HFFc6 (cell line): Measurements from ENCODE around the gene PELI2. TPM values are rescaled to one million over a fixed set of nuclear protein-coding genes. Genes with fewer than 3 reads are reported as not detected.
A peak's percentile ranks its signal among the peaks of the same experiment; 100 is the strongest.

Experiments
- DNase-seq: peaks from one replicate; pipeline ENCODE4 v3.0.0-alpha.2; 2018
- H3K27ac Mint-ChIP-seq: 2 replicates; pipeline ENCODE4 v1.8.0; 2020; ENCODE audit warnings: mild to moderate bottlenecking, mixed read lengths
- H3K27me3 Mint-ChIP-seq: 2 replicates; pipeline ENCODE4 v1.8.0; 2021; ENCODE audit warnings: mild to moderate bottlenecking, moderate library complexity, mixed read lengths; ENCODE audit not compliant: insufficient read depth
- H3K36me3 Mint-ChIP-seq: 2 replicates; pipeline ENCODE4 v1.8.0; 2021; ENCODE audit warnings: low read depth, mixed read lengths
- H3K4me1 Mint-ChIP-seq: 2 replicates; pipeline ENCODE4 v1.8.0; 2020; ENCODE audit warnings: low read depth, mixed read lengths
- H3K4me3 Mint-ChIP-seq: 2 replicates; pipeline ENCODE4 v1.8.0; 2020; ENCODE audit warnings: mild to moderate bottlenecking, moderate library complexity, mixed read lengths
- H3K9me3 Mint-ChIP-seq: 2 replicates; pipeline ENCODE4 v1.8.0; 2020; ENCODE audit warnings: mild to moderate bottlenecking, mixed read lengths
- CTCF ChIP-seq: fragments of 200-600 bp; sonication (generic); IDR thresholded peaks from 2 replicates; pipeline ENCODE4 v1.5.0; 2021; ENCODE audit warnings: antibody characterized with exemption, mild to moderate bottlenecking
- total RNA-seq, 6 experiments: library from RNA; stranded (reverse); fragmentation: NEBNext Ultra II Directional; extraction: Animal tissue kit (Norgen Biotek cat#: 25700); gene quantifications; 2 replicates in 1 of 6; 3 replicates in 5 of 6; pipeline ENCODE4 v1.2.3, GENCODE V29; 2021

Gene PELI2
- total RNA-seq, 6 experiments from 2014 or later: 0.69 to 5.9 (median 4.6) TPM

DNA sequence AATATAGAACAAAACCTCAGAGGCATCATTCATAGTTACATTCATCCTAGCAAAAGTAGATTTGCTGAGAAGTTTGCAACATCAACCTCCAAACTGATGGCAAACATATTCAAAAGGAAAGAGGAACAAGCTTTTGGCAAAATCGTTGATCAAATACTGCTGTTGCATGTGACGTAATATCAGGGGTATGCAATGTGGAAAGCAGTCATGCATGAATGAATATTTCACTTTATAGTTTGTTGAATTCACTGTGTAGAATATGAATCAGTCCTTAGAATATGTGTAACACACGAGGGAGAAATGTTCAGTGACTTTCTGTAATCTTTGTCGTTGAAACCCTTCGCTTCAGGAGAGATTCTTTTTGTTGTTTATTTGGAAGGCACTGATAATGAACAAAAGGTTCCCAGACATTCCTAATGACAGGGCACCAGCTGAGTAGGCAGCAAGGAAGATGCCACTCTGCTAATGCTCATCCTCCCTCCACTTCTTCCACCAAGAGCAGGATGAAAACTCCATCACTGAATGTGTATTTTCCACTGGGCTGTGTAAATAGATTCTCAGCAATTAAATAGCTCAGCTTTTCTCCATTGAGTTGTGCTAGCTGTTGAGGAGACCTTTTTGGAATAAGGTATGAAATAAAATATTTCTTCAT is 126.1 kb downstream of the PELI2 start:
- H3K4me3 Mint-ChIP-seq: peak overlapping the region; percentile 84
- H3K9me3 Mint-ChIP-seq: no peaks in the 10 kb centered on the region
- H3K27me3 Mint-ChIP-seq: no peaks in the 10 kb centered on the region
- peaks cover 66% of the 10 kb centered on the region for H3K4me1 Mint-ChIP-seq
- DNase-seq: peak; percentile 80
- TF ChIP-seq CTCF: no peak
- H3K27ac Mint-ChIP-seq: peak overlapping the region; percentile 90
- H3K36me3 Mint-ChIP-seq: 0 out of 2 replicates have a peak, but pooled peaks cover 4% of the 10 kb centered on the region

DNA sequence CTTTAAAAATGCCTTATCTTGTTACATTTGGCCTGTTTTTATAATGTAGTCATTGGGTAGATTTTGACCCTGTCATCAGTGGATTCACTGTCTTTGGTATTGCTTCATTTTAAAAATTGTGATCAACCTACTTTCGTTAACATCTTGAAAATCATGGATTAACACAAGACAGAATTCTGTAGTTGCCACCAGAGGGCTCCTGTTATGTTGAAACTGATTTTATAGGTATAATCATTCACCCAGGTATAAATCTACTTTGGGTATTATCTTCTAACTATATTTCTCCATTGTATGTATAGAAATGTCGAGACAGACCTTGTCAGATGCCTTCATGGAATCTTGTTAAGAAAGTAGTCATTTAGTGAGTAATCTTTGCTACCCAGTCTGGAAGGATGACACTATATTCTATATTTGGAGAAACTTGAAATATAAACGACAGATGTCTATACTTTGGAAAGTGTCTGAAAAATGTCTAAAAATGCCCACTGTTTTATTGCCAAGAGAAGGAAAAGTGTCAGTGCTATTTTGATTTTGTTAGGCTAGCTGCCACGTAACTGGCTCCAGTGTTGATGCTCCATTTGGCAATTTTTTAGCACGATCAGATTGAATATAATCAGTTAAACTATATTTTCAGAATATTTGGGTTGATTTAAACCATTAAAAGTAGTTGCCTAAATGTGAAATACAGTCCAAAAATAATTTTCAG is 129.4 kb downstream of the PELI2 start:
- H3K4me3 Mint-ChIP-seq: no peak overlapping the region
- TF ChIP-seq CTCF: peak; percentile 80
- no peak overlapping the region for H3K27ac Mint-ChIP-seq
- peak; percentile 13 for DNase-seq
- no peaks in the 10 kb centered on the region for H3K9me3 Mint-ChIP-seq
- H3K4me1 Mint-ChIP-seq: peaks cover 41% of the 10 kb centered on the region
- no peaks in the 10 kb centered on the region for H3K36me3 Mint-ChIP-seq
- H3K27me3 Mint-ChIP-seq: no peaks in the 10 kb centered on the region

DNA sequence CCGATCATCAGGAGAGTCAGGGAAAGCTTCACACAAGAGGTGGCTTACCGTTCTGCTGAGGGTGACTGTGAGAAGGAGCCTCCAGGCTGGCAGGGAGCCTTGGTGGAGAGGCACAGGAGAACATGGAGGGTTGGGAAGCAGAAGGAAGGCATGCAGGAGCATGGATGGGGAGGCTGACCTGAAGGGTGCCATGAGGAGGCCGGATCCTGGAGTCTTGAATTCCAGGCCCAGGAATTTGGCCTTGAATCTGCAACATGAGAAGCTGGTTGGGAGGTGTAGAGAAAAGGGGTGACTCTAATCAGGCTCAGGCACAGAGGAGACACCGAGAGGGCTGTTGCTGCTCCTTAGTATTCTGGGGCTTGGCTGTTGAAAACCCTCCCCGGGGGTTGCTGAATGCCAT is 130.2 kb downstream of the PELI2 start:
- no peak overlapping the region for H3K27ac Mint-ChIP-seq
- H3K27me3 Mint-ChIP-seq: no peaks in the 10 kb centered on the region
- H3K4me1 Mint-ChIP-seq: peaks cover 35% of the 10 kb centered on the region
- no peak for DNase-seq
- no peak overlapping the region for H3K4me3 Mint-ChIP-seq
- TF ChIP-seq CTCF: no peak
- H3K36me3 Mint-ChIP-seq: no peaks in the 10 kb centered on the region
- H3K9me3 Mint-ChIP-seq: no peaks in the 10 kb centered on the region

- no peak for TF ChIP-seq CTCF
- peaks cover 15% of the 10 kb centered on the region for H3K36me3 Mint-ChIP-seq
- no peak overlapping the region for H3K4me3 Mint-ChIP-seq
- no peak overlapping the region for H3K27ac Mint-ChIP-seq
- no peaks in the 10 kb centered on the region for H3K4me1 Mint-ChIP-seq
- H3K27me3 Mint-ChIP-seq: no peaks in the 10 kb centered on the region
- peaks cover 10% of the 10 kb centered on the region for H3K9me3 Mint-ChIP-seq
- no peak for DNase-seq
Observed at GRCh38 chr14:56261046-56261445, 142.8 kb downstream of the PELI2 start.

DNA sequence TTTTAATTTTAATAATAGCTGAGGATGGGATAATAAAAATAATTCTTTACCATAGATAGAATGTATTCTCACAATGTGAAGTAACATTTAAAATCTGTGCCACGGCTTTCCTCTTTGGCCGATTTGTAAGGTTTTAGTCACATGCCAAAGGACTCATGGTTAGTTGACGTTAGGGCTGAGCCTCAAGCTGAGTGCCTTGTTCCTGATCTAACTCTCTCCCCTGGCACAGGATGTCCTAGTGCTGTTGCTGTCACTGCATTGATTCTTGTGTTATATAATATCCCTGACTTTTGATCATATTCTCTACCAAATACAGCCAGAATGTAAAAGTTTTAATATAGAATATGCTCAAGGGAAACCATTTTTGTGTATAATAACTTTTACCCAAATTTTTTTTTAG is 144.3 kb downstream of the PELI2 start:
- no peak for DNase-seq
- Mint-ChIP-seq H3K36me3 (peaks cover 15% of the 10 kb centered on the region), H3K27ac (no peak overlapping the region)

More for the DNA sequence above, 144.3 kb downstream of the PELI2 start:
- peaks cover 10% of the 10 kb centered on the region for H3K9me3 Mint-ChIP-seq
- TF ChIP-seq CTCF: no peak
- no peak overlapping the region for H3K4me3 Mint-ChIP-seq
- H3K4me1 Mint-ChIP-seq: peaks cover 10% of the 10 kb centered on the region
- H3K27me3 Mint-ChIP-seq: no peaks in the 10 kb centered on the region
